Hindlimb muscle (tissue), 1 donor: ENCODE measurements around the gene ALOX15B. TPM values are rescaled to one million over a fixed set of nuclear protein-coding genes. Genes with fewer than 3 reads are reported as not detected.
"Not testable (repeated sequence)": the region's sequence is repeated elsewhere in the genome, so short reads cannot be mapped to it uniquely, and the experiment has no call there.

Source experiments
- DNase-seq: peaks from one replicate; pipeline ENCODE4 v3.0.0-alpha.2; 2013
- polyA plus RNA-seq: library from polyadenylated mRNA; unstranded; fragments of 120-200 nt; gene quantifications from one replicate; pipeline ENCODE4 v1.2.1, GENCODE V29; 2013; ENCODE audit not compliant: insufficient read length

ALOX15B gene
- polyA plus RNA-seq, 1 donor, result 2.2 TPM

- no peak for DNase-seq
These were observed 25.7 kb downstream of the ALOX15B start for GRCh38 chr17:8064561-8065019.

GRCh38 chr17:8066841-8067775 is 28.2 kb downstream of the ALOX15B start:
- no peak for DNase-seq

DNA sequence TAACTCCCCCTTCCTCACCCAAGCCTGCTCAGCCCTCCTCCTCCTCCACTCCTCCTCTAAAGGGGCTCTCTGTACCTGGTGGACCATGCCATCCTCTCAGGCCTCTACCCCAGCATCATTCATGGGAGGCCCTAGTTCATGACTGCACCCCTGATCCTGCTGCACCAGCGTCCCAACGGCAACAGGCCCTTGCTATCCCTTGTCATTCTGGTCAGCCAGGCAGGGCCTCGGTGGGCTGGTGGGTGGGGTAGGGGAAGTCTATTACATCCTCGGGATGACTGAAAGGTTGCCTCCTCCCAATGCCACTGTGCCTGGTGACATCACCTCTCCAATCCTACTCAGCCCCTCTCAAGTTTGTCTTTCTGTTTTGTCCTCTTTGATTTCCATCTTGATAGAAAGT is 28.9 kb downstream of the ALOX15B start:
- no peak for DNase-seq

DNA sequence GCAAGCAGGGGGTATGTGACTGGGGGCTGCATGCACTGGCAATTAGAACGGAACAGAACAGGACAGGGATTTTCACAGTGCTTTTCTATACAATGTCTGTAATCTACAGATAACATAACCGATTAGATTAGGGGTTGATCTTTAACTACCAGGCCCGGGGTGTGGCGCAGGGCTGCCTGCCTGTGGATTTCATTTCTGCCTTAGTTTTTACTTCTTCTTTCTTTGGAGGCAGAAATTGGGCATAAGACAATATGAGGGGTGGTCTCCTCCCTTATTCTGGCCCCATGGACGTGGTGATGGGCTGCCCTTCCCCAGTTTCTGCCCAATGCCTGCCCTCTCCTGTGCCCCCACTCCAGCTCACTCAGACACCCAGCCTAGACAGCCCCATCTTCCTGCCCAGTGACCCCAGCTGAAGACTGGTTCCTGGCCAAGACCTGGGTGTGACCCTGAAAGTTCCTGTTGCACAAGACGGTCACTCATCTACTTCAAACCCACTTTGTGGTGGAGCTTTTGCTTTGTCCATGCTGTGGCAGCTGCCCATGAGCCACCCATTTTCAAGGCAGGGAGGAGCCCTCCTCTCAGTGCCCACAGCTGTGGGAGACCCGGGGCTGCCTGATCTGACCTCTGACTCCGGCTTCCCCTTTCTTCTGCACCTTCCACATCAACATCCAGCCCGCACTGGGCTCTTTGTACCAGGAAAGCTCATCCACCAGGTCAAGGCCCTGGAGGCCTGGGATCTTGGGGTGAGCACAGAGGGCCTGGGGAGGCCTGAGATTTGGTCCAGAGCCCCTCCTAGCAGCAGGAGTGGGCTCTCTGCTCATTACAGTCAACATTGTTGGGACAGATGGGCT is 30.1 kb downstream of the ALOX15B start:
- DNase-seq, result no peak

GRCh38 chr17:8069587-8069860 is 30.7 kb downstream of the ALOX15B start:
- no peak for DNase-seq

GRCh38 chr17:8071496-8071895 is 32.6 kb downstream of the ALOX15B start:
- DNase-seq, result no peak

DNA sequence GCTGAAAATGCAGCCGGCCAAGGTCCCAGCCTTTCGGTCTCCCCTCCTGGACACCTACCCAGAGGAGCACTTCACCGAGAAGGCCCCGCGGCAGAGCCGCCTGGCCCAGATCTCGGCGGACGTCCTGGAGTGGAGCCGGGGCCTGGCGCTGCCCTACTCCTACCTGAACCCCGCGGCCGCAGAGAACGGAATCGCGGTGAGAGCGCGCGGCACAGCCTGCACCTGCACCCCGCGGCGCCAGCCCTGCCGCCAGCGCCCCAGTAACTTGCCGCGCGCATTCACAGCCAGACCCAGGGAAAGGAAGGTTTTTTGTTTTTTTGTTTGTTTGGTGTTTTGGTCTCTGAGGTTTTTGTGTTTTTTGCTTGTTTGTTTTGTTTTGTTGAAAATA is 33.5 kb downstream of the ALOX15B start:
- no peak for DNase-seq

- DNase-seq, result no peak
These were observed 34.0 kb downstream of the ALOX15B start for GRCh38 chr17:8072729-8073461.

DNA sequence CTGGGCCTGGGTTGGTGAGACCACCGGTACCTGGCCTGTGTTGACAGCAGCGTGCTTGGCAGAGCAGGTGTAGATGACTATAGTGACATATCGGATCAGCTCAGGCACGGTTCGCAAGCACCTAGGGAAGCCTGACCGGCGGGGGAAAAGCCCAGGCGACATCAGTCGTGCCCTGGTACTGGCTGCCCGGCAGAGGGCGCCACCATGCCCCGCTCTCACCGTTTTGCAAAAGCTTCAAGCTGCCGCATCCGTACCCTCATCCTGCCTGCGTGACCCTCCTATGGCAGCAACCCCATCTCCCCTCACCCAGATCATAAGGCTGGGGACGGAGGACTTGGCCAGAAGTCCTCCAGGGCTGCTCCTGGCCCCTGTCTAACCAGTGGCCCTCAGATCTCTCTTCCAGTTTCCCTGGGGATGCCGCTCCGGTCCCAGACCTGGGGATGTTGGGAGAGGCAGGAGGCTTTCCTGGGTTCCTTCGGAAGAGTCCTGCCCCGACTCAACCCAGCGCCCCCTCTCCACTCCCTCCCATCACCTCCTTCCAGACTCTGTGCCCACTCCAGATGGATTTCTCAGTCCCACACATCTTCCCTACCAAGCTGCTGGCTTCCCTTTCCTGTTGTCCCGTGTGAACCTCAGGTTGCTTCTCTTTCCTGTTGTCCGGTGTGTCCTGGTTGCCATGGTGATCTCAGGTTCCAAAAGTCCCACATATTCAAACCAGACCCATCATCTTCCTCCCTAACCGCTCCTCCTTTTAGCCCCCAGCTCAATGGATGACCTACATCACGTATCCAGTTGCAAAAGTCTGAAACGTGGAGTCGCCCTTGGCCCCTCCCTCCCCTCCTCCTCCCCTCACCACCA is 35.0 kb downstream of the ALOX15B start:
- DNase-seq, result peak; percentile 36

GRCh38 chr17:8074554-8074953 is 35.7 kb downstream of the ALOX15B start:
- no peak for DNase-seq

GRCh38 chr17:8075081-8075480 is 36.2 kb downstream of the ALOX15B start:
- no peak for DNase-seq

DNA sequence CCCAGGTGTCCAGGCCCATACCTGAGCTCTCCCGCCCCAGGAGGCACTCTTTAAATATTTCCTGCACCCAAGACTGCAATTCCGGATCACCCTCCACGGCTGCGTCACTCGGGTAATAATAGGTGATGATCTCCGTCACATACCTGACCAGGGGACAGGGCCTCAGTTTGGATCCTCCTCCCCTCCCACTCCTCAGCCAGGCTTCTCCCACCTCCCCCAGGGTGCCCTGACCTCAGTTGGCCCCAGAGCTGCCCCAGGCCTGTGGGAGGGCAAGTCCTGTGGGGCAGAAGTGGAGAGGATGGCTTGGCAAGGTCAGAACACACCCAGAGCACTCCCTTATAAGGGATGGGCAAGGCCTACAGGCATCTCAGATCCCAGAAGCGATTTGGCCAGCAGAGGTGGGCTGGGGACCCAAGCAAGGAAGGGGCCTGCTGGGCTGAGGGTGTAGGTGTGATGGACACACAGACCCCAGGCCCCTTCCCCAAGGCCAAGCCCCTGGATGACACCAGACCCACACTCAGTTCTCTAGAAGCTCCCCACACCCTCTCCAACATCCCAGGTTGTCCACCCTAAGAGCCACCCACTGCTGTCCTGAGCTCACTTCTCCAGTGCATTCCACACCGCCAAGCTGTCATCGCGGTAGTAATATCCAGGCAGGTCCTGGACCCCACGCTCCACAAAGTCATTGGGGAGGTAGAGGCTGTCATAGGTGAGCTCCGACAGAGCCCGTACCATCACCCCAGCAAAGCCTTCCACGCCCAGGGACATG is 36.9 kb downstream of the ALOX15B start:
- no peak for DNase-seq

DNA sequence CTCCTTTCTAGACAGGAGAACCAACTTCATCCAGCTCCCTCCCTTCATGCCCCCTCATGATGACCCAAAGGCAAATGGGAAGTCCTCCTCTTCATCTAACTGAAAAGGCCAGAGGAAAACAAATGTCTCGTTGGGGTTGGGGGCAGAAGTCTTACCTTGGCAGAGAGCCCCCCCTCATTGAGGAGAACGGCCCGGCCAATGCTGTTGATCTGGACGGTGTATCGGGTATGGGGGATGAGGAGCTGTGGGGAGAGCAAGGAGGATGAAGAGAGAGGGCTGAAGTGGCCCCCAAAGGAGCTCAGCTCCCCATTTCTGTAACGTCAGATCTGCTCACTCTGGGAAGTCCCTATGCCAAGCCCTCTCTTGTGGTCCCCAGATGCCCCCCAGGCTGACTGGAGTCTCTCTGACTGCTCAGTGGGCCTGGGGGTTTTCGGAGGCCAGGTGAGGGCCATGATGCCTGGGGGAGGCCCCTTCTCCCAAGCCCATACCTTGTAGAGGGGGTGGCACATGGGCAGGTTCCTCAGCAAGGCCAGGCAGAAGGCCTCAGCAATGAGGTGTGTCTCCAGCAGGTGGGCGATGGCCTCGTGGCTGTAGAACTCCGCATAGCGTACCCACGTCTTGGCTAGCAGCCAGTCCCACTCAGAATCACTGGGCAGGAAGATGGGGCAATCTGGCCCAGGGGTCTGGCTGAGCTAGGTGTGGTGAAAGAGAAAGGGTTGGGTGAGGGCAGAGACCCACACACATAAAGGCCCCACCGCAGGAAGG is 37.8 kb downstream of the ALOX15B start:
- no peak for DNase-seq

DNA sequence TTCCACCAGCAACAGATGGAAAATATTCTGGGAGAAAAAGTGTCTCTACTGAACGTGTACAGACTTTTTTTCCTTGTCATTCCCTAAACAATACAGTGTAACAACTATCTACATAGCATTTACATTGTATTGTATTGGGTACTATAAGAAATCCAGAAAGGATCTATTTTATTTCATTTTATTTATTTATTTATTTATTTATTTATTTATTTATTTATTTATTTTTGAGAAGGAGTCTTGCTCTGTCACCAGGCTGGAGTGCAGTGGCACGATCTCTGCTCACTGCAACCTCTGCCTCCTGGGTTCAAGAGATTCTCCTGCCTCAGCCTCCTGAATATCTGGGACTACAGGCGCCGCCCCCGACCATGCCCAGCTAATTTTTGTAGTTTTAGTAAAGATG is 39.1 kb downstream of the ALOX15B start:
- DNase-seq, result not testable (repeated sequence)

DNA sequence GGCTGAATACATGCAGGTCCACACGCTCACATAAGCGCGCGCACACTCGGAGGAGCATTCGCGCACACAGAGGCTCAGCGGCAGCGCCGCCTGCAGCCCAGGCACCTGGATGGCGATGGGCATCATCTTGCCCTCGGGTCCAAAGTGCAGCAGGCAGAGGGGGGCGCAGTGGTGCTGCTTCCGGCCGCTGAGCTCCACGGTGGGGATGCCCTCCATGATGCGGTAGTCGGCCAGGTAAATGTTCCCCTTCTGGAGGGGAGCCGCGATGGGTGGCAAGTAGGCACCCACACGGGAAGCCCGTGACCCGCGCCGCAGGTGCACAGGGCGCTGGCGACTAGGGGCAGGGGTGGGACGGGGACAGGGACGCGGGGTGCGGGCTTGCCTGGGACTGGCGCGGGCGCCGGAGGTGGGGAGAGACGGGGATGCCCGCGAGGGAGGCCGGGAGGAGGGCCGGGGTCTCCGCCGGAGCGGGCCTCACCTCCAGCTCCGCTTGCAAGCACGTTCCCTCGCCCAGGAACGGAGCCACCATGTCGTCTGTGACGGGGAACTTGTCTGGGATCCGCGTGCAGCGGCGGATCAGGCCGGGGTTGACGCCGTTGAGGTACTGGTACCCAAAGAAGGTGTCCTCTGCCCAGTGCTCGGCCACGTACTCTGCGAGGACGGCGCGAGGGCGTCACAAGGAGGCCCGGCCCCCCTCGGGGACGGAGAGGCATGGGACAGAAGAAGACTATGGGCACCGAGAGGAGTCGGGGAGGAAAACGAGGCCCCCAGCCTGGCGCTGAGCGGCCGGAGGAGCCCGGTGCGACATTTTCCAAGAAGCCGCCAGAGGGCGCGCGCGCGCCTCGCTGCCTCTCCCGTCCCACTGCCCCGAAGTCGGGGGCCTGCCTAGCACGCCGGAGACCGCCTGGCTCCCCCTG is 40.7 kb downstream of the ALOX15B start:
- DNase-seq, result peak; percentile 73

- DNase-seq, result no peak
These were observed 41.4 kb downstream of the ALOX15B start for GRCh38 chr17:8080208-8080798.

GRCh38 chr17:8080799-8081219 is 42.0 kb downstream of the ALOX15B start:
- no peak for DNase-seq

GRCh38 chr17:8081876-8082275 is 43.0 kb downstream of the ALOX15B start:
- DNase-seq, result no peak

DNA sequence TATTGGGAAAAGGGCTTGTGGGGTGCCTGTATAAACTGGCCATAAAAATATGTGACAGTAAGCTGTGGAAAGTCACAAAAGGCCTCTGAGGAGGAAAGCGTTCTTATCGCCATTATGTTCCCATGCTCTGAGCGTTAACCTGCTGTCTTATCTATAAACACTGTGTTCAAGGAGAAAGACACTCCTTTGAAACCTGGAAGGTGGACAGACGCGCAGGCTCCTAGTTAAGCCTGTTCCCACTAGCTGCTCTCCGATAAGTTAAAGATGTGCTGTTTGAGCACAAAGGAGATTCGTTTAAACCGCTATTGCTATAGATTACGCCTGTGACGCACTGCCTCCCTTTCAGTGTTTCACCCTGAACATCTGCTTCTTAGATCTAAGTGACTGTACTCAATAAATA is 43.4 kb downstream of the ALOX15B start:
- DNase-seq, result no peak
